ENCODE measurements around the gene GDF15.

GRCh38 chr19:18416778-18417249 is 30.9 kb downstream of the GDF15 start:
- TF ChIP-seq POLR2AphosphoS5 (IDR thresholded peaks at IDR 0.05; ENCODE audit: borderline replicate concordance, low read depth, low read length) = peak; percentile 46; the same call in 1 of the 2 replicates
- TF ChIP-seq EZH2 (IDR thresholded peaks at IDR 0.05) = no peak
- peak; percentile 52 for TF ChIP-seq FOXP2 (optimal IDR thresholded peaks at IDR 0.05; ENCODE audit: control extremely low read depth, extremely low read length, insufficient read depth)
